K562 (cell line): ENCODE results near the gene NT5C2. TPM values are rescaled to one million over a fixed set of nuclear protein-coding genes. Genes with fewer than 3 reads are reported as not detected.

Experiments used
- ATAC-seq: fragments of 200-7000 bp; cut with Tn5 transposase; 3 replicates; pipeline ENCODE4 v1.9.1; 2020; ENCODE audit warnings: moderate library complexity
- BruUV-seq: library from RNA; stranded (reverse); fragments of 400-500 nt; replicated peaks from 2 replicates; lab custom pipeline; 2021; lab: Mats Ljungman, UMichigan
- CTCF ChIA-PET: fragments of 300-600 bp; formaldehyde crosslinking; extraction: SDS; loops from one replicate; lab custom pipeline; 2021; ENCODE audit warnings: low intra/inter-chr PET ratio; lab: Yijun Ruan, JAX
- POLR2A ChIA-PET: fragments of 300-600, 350-650 bp; sonication (Branson Sonifier 250); formaldehyde crosslinking; extraction: SDS; loops from one replicate; lab custom pipeline; 2021; ENCODE audit warnings: antibody characterized with exemption, inconsistent platforms; lab: Yijun Ruan, JAX
- DNase-seq, 4 experiments: peaks; one replicate each; pipeline versions ENCODE4 v3.0.0 to v3.0.0-alpha.2; 2011 to 2018; ENCODE audit warnings: low spot score in 3 of 4, mixed read lengths in 3 of 4; ENCODE audit errors: extremely low read depth in 1 of 4
- FAIRE-seq: peaks from 2 replicates; lab custom pipeline; 2011; peaks lifted over from hg19 to GRCh38; lab: Jason Lieb, UNC
- H2AFZ ChIP-seq: 2 replicates; pipeline ENCODE4 v1.6.0; 2011; ENCODE audit warnings: low read depth, low read length, control low read depth, inconsistent platforms
- H3K27ac ChIP-seq: fragments of 200-600 bp; 3 replicates; pipeline ENCODE4 v1.8.0; 2011; ENCODE audit warnings: low read depth, mild to moderate bottlenecking, control low read depth, inconsistent platforms, low read length, moderate library complexity, mixed read lengths; ENCODE audit errors: extremely low read depth
- H3K27me3 ChIP-seq, 2 experiments: fragments of 300-600 bp in 1 of 2; 2 replicates in 1 of 2; 3 replicates in 1 of 2; pipeline versions ENCODE4 v1.6.0 to v1.8.0; 2011; ENCODE audit warnings: inconsistent platforms in 2 of 2, low read length in 2 of 2, mild to moderate bottlenecking in 1 of 2, mixed read lengths in 1 of 2, moderate library complexity in 1 of 2; ENCODE audit not compliant: control insufficient read depth in 2 of 2, insufficient read depth in 2 of 2
- H3K36me3 ChIP-seq: fragments of 300-600 bp; 3 replicates; pipeline ENCODE4 v1.8.0; 2011; ENCODE audit warnings: mild to moderate bottlenecking, low read length, inconsistent platforms; ENCODE audit not compliant: control insufficient read depth, insufficient read depth
- H3K4me1 ChIP-seq, 2 experiments: fragments of 200-600 bp in 1 of 2; replicated peaks in 1 of 2; 2 replicates in 1 of 2; 3 replicates in 1 of 2; pipeline versions ENCODE4 v1.5.1 to v1.8.0; 2011; ENCODE audit warnings: inconsistent platforms in 2 of 2, low read length in 2 of 2, mild to moderate bottlenecking in 1 of 2, mixed read lengths in 1 of 2, moderate library complexity in 1 of 2; ENCODE audit not compliant: control insufficient read depth in 2 of 2, insufficient read depth in 2 of 2
- H3K4me2 ChIP-seq: 2 replicates; pipeline ENCODE4 v1.6.1; 2011; ENCODE audit warnings: low read length, control low read depth, inconsistent platforms, mixed read lengths; ENCODE audit not compliant: insufficient read depth
- H3K4me3 ChIP-seq: fragments of 200-600 bp; sonication (generic), shearing (Covaris generic); 2 replicates; pipeline ENCODE4 v1.5.1; 2016; ENCODE audit warnings: control low read depth, inconsistent platforms
- H3K79me2 ChIP-seq: fragments of 200-600 bp; 3 replicates; pipeline ENCODE4 v1.8.0; 2011; ENCODE audit warnings: low read length, inconsistent platforms; ENCODE audit not compliant: control insufficient read depth, insufficient read depth
- H3K9ac ChIP-seq, 2 experiments: 2 replicates each; pipeline versions ENCODE4 v1.6.0 to v1.6.1; 2011; ENCODE audit warnings: low read depth in 2 of 2, low read length in 2 of 2, control low read depth in 1 of 2, inconsistent platforms in 1 of 2, mild to moderate bottlenecking in 1 of 2, mixed read lengths in 1 of 2; ENCODE audit not compliant: insufficient read depth in 1 of 2
- H3K9me1 ChIP-seq: one replicate; pipeline ENCODE4 v1.6.0; 2011; ENCODE audit warnings: inconsistent platforms, mild to moderate bottlenecking, low read length, moderate library complexity; ENCODE audit not compliant: control insufficient read depth, insufficient read depth
- H3K9me3 ChIP-seq: replicated peaks from 2 replicates; pipeline ENCODE4 v1.5.1; 2011; ENCODE audit warnings: low read depth, low read length, inconsistent platforms; ENCODE audit not compliant: control insufficient read depth, insufficient read depth
- H4K20me1 ChIP-seq: replicated peaks from 2 replicates; pipeline ENCODE4 v1.6.1; 2011; ENCODE audit warnings: low read length, inconsistent platforms, mixed read lengths; ENCODE audit not compliant: control insufficient read depth, insufficient read depth
- HDGF ChIP-seq: fragments of 450-650 bp; IDR thresholded peaks from 2 replicates; pipeline ENCODE4 v1.6.1; 2016
- JUN ChIP-seq, 2 experiments: sonication (generic) in 1 of 2; formaldehyde crosslinking in 1 of 2; IDR thresholded peaks; 2 replicates each; pipeline versions ENCODE4 v1.6.1 to v1.8.0; 2012 to 2022; ENCODE audit warnings: borderline replicate concordance in 2 of 2, mild to moderate bottlenecking in 2 of 2, improper control_type of control experiment in 1 of 2, low read depth in 1 of 2, low read length in 1 of 2, missing genetic modification reagents in 1 of 2
- KAT7 ChIP-seq: sonication (generic); formaldehyde crosslinking; IDR thresholded peaks from 2 replicates; pipeline ENCODE4 v1.8.0; 2022; ENCODE audit warnings: missing genetic modification reagents, mild to moderate bottlenecking, borderline replicate concordance
- MYC ChIP-seq, 2 experiments: fragments of 250-450 bp in 1 of 2; sonication (Bioruptor Pico) in 1 of 2; IDR thresholded peaks; 2 replicates each; pipeline versions ENCODE4 v1.5.1 to v1.6.1; 2012 to 2021; ENCODE audit warnings: low read depth in 2 of 2, borderline replicate concordance in 1 of 2, improper control_type of control experiment in 1 of 2, low read length in 1 of 2, mild to moderate bottlenecking in 1 of 2, moderate library complexity in 1 of 2
- NFE2L1 ChIP-seq: fragments of 450-650 bp; IDR thresholded peaks from 2 replicates; pipeline ENCODE4 v1.6.1; 2016; ENCODE audit warnings: missing genetic modification characterization, low read depth, mild to moderate bottlenecking, missing compliant biosample characterization, moderate library complexity, borderline replicate concordance
- PHF20 ChIP-seq: fragments of 450-650 bp; IDR thresholded peaks from 2 replicates; pipeline ENCODE4 v1.6.1; 2018; ENCODE audit not compliant: partially characterized antibody
- POLR3A ChIP-seq: IDR thresholded peaks from 2 replicates; pipeline ENCODE4 v1.6.1; 2011; ENCODE audit warnings: borderline replicate concordance, mild to moderate bottlenecking, moderate library complexity; ENCODE audit not compliant: insufficient read length, insufficient read depth; ENCODE audit errors: extremely low read depth
- RFX5 ChIP-seq: IDR thresholded peaks from 2 replicates; pipeline ENCODE4 v1.6.1; 2011; ENCODE audit warnings: low read depth, mild to moderate bottlenecking, improper control_type of control experiment, low read length
- SUPT5H ChIP-seq: fragments of 450-650 bp; IDR thresholded peaks from 2 replicates; pipeline ENCODE4 v1.6.1; 2016
- ZNF224 ChIP-seq: sonication (generic); formaldehyde crosslinking; IDR thresholded peaks from 2 replicates; pipeline ENCODE4 v1.8.0; 2022; ENCODE audit warnings: mild to moderate bottlenecking, missing genetic modification reagents
- ZNF609 ChIP-seq: sonication (generic); formaldehyde crosslinking; IDR thresholded peaks from 2 replicates; pipeline ENCODE4 v1.8.1; 2023; ENCODE audit warnings: missing genetic modification reagents, mild to moderate bottlenecking, borderline replicate concordance
- ZNF75A ChIP-seq: fragments of 450-650 bp; formaldehyde crosslinking; IDR thresholded peaks from 2 replicates; pipeline ENCODE4 v1.4.0; 2020; ENCODE audit warnings: mild to moderate bottlenecking
- WGBS: fragments of 100-300 bp; shearing (Covaris generic); methylation state at CpG from one replicate; pipeline ENCODE4 v1.1.6; 2016; ENCODE audit warnings: low coverage, mixed read lengths; ENCODE audit not compliant: insufficient coverage; ENCODE audit errors: missing lambda C conversion rate; 5-methylcytosine and 5-hydroxymethylcytosine counted together
- in situ Hi-C: fragments of 300-500 bp; cut with MboI; formaldehyde crosslinking; loops from 4 replicates; pipeline ENCODE4 v1.15.0; 2018; ENCODE audit warnings: inconsistent platforms, mixed read lengths
- intact Hi-C: fragments of 100-400 bp; cut with micrococcal nuclease; formaldehyde crosslinking; loops from 2 replicates; pipeline ENCODE4 v1.14.2; 2022
- polyA plus RNA-seq, 8 experiments: library from polyadenylated mRNA; depleted of rRNA in 4 of 8; stranded (reverse) in 5 of 8; unstranded in 3 of 8; fragments of >200 nt; fragmentation: Nextera tagmentation in 2 of 8; fragmentation: Illumina TruSeq in 1 of 8; extraction: Ambion mirVana in 2 of 8; extraction: Trizol in 1 of 8; gene quantifications; 2 replicates each; pipeline versions ENCODE4 v1.2.1 to v1.2.3, GENCODE V29; 2011 to 2014; ENCODE audit warnings: inconsistent platforms in 1 of 8, missing spikeins in 1 of 8
- total RNA-seq, 7 experiments: library from RNA; depleted of rRNA in 6 of 7; stranded (reverse); fragments of >200 nt in 6 of 7; fragmentation: Illumina TruSeq in 2 of 7; extraction: Trizol in 2 of 7; gene quantifications; 2 replicates each; pipeline versions ENCODE4 v1.2.1 to v1.2.3, GENCODE V29; 2011 to 2021; ENCODE audit warnings: low replicate concordance in 1 of 7

Gene NT5C2
- total and polyA plus RNA-seq, 9 of the 15 experiments (the other 6 are each of a cell fraction or from before 2014, with no cell fraction given): 11.3 to 45.2 (median 27.7) TPM

- no peak overlapping the region for H2AFZ ChIP-seq
- no peak overlapping the region for H3K9ac ChIP-seq
- H3K27ac ChIP-seq: no peak overlapping the region
- H3K9me1 ChIP-seq: no peaks in the 10 kb centered on the region
- no peak for ATAC-seq
- H3K4me1 ChIP-seq: no peaks in the 10 kb centered on the region
- no TSS peak for BruUV-seq
- peaks cover 34% of the 10 kb centered on the region for H3K36me3 ChIP-seq
- H3K27me3 ChIP-seq: no peaks in the 10 kb centered on the region
- no peak for TF ChIP-seq SUPT5H
- no peak for TF ChIP-seq HDGF
- no peak for TF ChIP-seq JUN (IDR thresholded peaks at IDR 0.05; ENCODE audit: borderline replicate concordance, low read depth, low read length)
- no peak for TF ChIP-seq JUN (CRISPR knock-in tag; IDR thresholded peaks at IDR 0.05; ENCODE audit: borderline replicate concordance)
- TF ChIP-seq, all 486 proteins: peak for 0
- POLR2A ChIA-PET: no interaction called here
- CTCF ChIA-PET: no interaction called here
- H3K4me3 ChIP-seq: no peak overlapping the region
- no peaks in the 10 kb centered on the region for H3K9me3 ChIP-seq
- 100% methylated on average over 1 of the region's 1 CpG for WGBS
- FAIRE-seq (no peak), DNase-seq (no peak)
- in situ Hi-C loops: no loop called here
- H3K4me2 ChIP-seq: no peak overlapping the region
- intact Hi-C loops: no loop called here
- no peaks in the 10 kb centered on the region for H4K20me1 ChIP-seq
- H3K79me2 ChIP-seq: no peaks in the 10 kb centered on the region
Measured at GRCh38 chr10:103171278-103171677, 21.8 kb downstream of the NT5C2 start.

GRCh38 chr10:103168438-103168837 lies 24.6 kb downstream of the NT5C2 start:
- Histone ChIP-seq H3K9me1 (no peaks in the 10 kb centered on the region), H4K20me1 (no peaks in the 10 kb centered on the region), H3K4me2 (no peak overlapping the region), H3K4me3 (no peak overlapping the region), H3K27me3 (no peaks in the 10 kb centered on the region), H3K36me3 (peaks cover 23% of the 10 kb centered on the region; the same call in 2 of the 3 replicates), H3K79me2 (no peaks in the 10 kb centered on the region), H3K27ac (no peak overlapping the region), H3K4me1 (no peaks in the 10 kb centered on the region), H3K9me3 (no peaks in the 10 kb centered on the region), H2AFZ (no peak overlapping the region), H3K9ac (no peak overlapping the region)
- CTCF ChIA-PET: no interaction called here
- in situ Hi-C loops (no loop called here), intact Hi-C loops (no loop called here)
- FAIRE-seq: no peak
- no peak for DNase-seq
- BruUV-seq: no TSS peak
- POLR2A ChIA-PET: interaction anchor here (1.1 kb wide), 1 partner anchor 14 kb away, joined by 3 read pairs; no protein-coding TSS in a partner anchor
- no peak for ATAC-seq
- TF ChIP-seq POLR3A: no peak
- TF ChIP-seq KAT7 (CRISPR knock-in tag): no peak
- TF ChIP-seq ZNF75A (CRISPR knock-in tag): no peak
- no peak for TF ChIP-seq ZNF224 (CRISPR knock-in tag)
- no peak for TF ChIP-seq ZNF609 (CRISPR knock-in tag)
- TF ChIP-seq MYC (IDR thresholded peaks at IDR 0.05; ENCODE audit: low read depth, low read length): no peak
- no peak for TF ChIP-seq MYC (CRISPR knock-in tag; IDR thresholded peaks at IDR 0.05; ENCODE audit: borderline replicate concordance, low read depth)
- TF ChIP-seq PHF20: no peak
- TF ChIP-seq NFE2L1 (tag): no peak
- no peak for TF ChIP-seq RFX5
